K562 (cell line): ENCODE measurements around the gene ATXN3. TPM values are rescaled to one million over a fixed set of nuclear protein-coding genes. Genes with fewer than 3 reads are reported as not detected.

Experiments used
- ATAC-seq: fragments of 200-7000 bp; cut with Tn5 transposase; 3 replicates; pipeline ENCODE4 v1.9.1; 2020; ENCODE audit warnings: moderate library complexity
- BruUV-seq: library from RNA; stranded (reverse); fragments of 400-500 nt; replicated peaks from 2 replicates; lab custom pipeline; 2021; lab: Mats Ljungman, UMichigan
- CTCF ChIA-PET: fragments of 300-600 bp; formaldehyde crosslinking; extraction: SDS; loops from one replicate; lab custom pipeline; 2021; ENCODE audit warnings: low intra/inter-chr PET ratio; lab: Yijun Ruan, JAX
- POLR2A ChIA-PET: fragments of 300-600, 350-650 bp; sonication (Branson Sonifier 250); formaldehyde crosslinking; extraction: SDS; loops from one replicate; lab custom pipeline; 2021; ENCODE audit warnings: antibody characterized with exemption, inconsistent platforms; lab: Yijun Ruan, JAX
- DNase-seq, 4 experiments: peaks; one replicate each; pipeline versions ENCODE4 v3.0.0 to v3.0.0-alpha.2; 2011 to 2018; ENCODE audit warnings: low spot score in 3 of 4, mixed read lengths in 3 of 4; ENCODE audit errors: extremely low read depth in 1 of 4
- FAIRE-seq: peaks from 2 replicates; lab custom pipeline; 2011; peaks lifted over from hg19 to GRCh38; lab: Jason Lieb, UNC
- H2AFZ ChIP-seq: 2 replicates; pipeline ENCODE4 v1.6.0; 2011; ENCODE audit warnings: low read depth, low read length, control low read depth, inconsistent platforms
- H3K27ac ChIP-seq: fragments of 200-600 bp; 3 replicates; pipeline ENCODE4 v1.8.0; 2011; ENCODE audit warnings: low read depth, mild to moderate bottlenecking, control low read depth, inconsistent platforms, low read length, moderate library complexity, mixed read lengths; ENCODE audit errors: extremely low read depth
- H3K27me3 ChIP-seq, 2 experiments: fragments of 300-600 bp in 1 of 2; 2 replicates in 1 of 2; 3 replicates in 1 of 2; pipeline versions ENCODE4 v1.6.0 to v1.8.0; 2011; ENCODE audit warnings: inconsistent platforms in 2 of 2, low read length in 2 of 2, mild to moderate bottlenecking in 1 of 2, mixed read lengths in 1 of 2, moderate library complexity in 1 of 2; ENCODE audit not compliant: control insufficient read depth in 2 of 2, insufficient read depth in 2 of 2
- H3K36me3 ChIP-seq: fragments of 300-600 bp; 3 replicates; pipeline ENCODE4 v1.8.0; 2011; ENCODE audit warnings: mild to moderate bottlenecking, low read length, inconsistent platforms; ENCODE audit not compliant: control insufficient read depth, insufficient read depth
- H3K4me1 ChIP-seq, 2 experiments: fragments of 200-600 bp in 1 of 2; replicated peaks in 1 of 2; 2 replicates in 1 of 2; 3 replicates in 1 of 2; pipeline versions ENCODE4 v1.5.1 to v1.8.0; 2011; ENCODE audit warnings: inconsistent platforms in 2 of 2, low read length in 2 of 2, mild to moderate bottlenecking in 1 of 2, mixed read lengths in 1 of 2, moderate library complexity in 1 of 2; ENCODE audit not compliant: control insufficient read depth in 2 of 2, insufficient read depth in 2 of 2
- H3K4me2 ChIP-seq: 2 replicates; pipeline ENCODE4 v1.6.1; 2011; ENCODE audit warnings: low read length, control low read depth, inconsistent platforms, mixed read lengths; ENCODE audit not compliant: insufficient read depth
- H3K4me3 ChIP-seq: fragments of 200-600 bp; sonication (generic), shearing (Covaris generic); 2 replicates; pipeline ENCODE4 v1.5.1; 2016; ENCODE audit warnings: control low read depth, inconsistent platforms
- H3K79me2 ChIP-seq: fragments of 200-600 bp; 3 replicates; pipeline ENCODE4 v1.8.0; 2011; ENCODE audit warnings: low read length, inconsistent platforms; ENCODE audit not compliant: control insufficient read depth, insufficient read depth
- H3K9ac ChIP-seq, 2 experiments: 2 replicates each; pipeline versions ENCODE4 v1.6.0 to v1.6.1; 2011; ENCODE audit warnings: low read depth in 2 of 2, low read length in 2 of 2, control low read depth in 1 of 2, inconsistent platforms in 1 of 2, mild to moderate bottlenecking in 1 of 2, mixed read lengths in 1 of 2; ENCODE audit not compliant: insufficient read depth in 1 of 2
- H3K9me1 ChIP-seq: one replicate; pipeline ENCODE4 v1.6.0; 2011; ENCODE audit warnings: inconsistent platforms, mild to moderate bottlenecking, low read length, moderate library complexity; ENCODE audit not compliant: control insufficient read depth, insufficient read depth
- H3K9me3 ChIP-seq: replicated peaks from 2 replicates; pipeline ENCODE4 v1.5.1; 2011; ENCODE audit warnings: low read depth, low read length, inconsistent platforms; ENCODE audit not compliant: control insufficient read depth, insufficient read depth
- H4K20me1 ChIP-seq: replicated peaks from 2 replicates; pipeline ENCODE4 v1.6.1; 2011; ENCODE audit warnings: low read length, inconsistent platforms, mixed read lengths; ENCODE audit not compliant: control insufficient read depth, insufficient read depth
- CREM ChIP-seq: IDR thresholded peaks from 2 replicates; pipeline ENCODE4 v1.6.1; 2014; ENCODE audit warnings: antibody characterized with exemption, low read depth
- DDX20 ChIP-seq: fragments of 450-650 bp; IDR thresholded peaks from 2 replicates; pipeline ENCODE4 v1.6.1; 2016; ENCODE audit warnings: missing genetic modification characterization, low read depth, mild to moderate bottlenecking, missing compliant biosample characterization, moderate library complexity
- EGR1 ChIP-seq: fragments of 450-650 bp; conservative IDR thresholded peaks from 2 replicates; pipeline ENCODE4 v1.6.1; 2017; ENCODE audit warnings: mild to moderate bottlenecking
- ELF1 ChIP-seq: fragments of 200-800 bp; sonication (Bioruptor generic); IDR thresholded peaks from 2 replicates; pipeline ENCODE4 v1.6.1; 2016; ENCODE audit warnings: missing genetic modification characterization, missing compliant biosample characterization
- KDM2B ChIP-seq: fragments of 250-450 bp; sonication (Bioruptor Pico); IDR thresholded peaks from 2 replicates; pipeline ENCODE4 v1.8.0; 2021; ENCODE audit warnings: mild to moderate bottlenecking, moderate library complexity
- NFIX ChIP-seq: fragments of 250-450 bp; sonication (Bioruptor Pico); IDR thresholded peaks from 2 replicates; pipeline ENCODE4 v1.4.0; 2020; ENCODE audit warnings: low read depth, mild to moderate bottlenecking, moderate library complexity
- NUFIP1 ChIP-seq: fragments of 450-650 bp; IDR thresholded peaks from 2 replicates; pipeline ENCODE4 v1.6.1; 2018; ENCODE audit not compliant: partially characterized antibody
- PKNOX1 ChIP-seq: fragments of 450-650 bp; IDR thresholded peaks from 2 replicates; pipeline ENCODE4 v1.6.1; 2016
- RCOR1 ChIP-seq, 2 experiments: IDR thresholded peaks; 2 replicates each; pipeline ENCODE4 v1.6.1; 2012; ENCODE audit warnings: low read depth in 2 of 2, low read length in 2 of 2, borderline replicate concordance in 1 of 2, improper control_type of control experiment in 1 of 2
- SIN3A ChIP-seq, 2 experiments: fragments of 150-350 bp in 1 of 2; IDR thresholded peaks; 2 replicates each; pipeline ENCODE4 v1.6.1; 2011 to 2016; ENCODE audit warnings: borderline replicate concordance in 2 of 2, low read depth in 2 of 2, low read length in 2 of 2, mild to moderate bottlenecking in 2 of 2, moderate library complexity in 2 of 2; ENCODE audit not compliant: control insufficient read depth in 1 of 2
- SNRNP70 ChIP-seq: fragments of 200-400 bp; formaldehyde crosslinking; optimal IDR thresholded peaks from 2 replicates; pipeline ENCODE3; 2017; ENCODE audit warnings: low read depth, low read length
- TBP ChIP-seq: optimal IDR thresholded peaks from 2 replicates; pipeline ENCODE3; 2011; ENCODE audit warnings: low read depth, low read length, improper control_type of control experiment
- THRAP3 ChIP-seq: fragments of 450-650 bp; IDR thresholded peaks from 2 replicates; pipeline ENCODE4 v1.6.1; 2016; ENCODE audit warnings: mild to moderate bottlenecking, inconsistent platforms, borderline replicate concordance
- ZBTB7A ChIP-seq: IDR thresholded peaks from 2 replicates; pipeline ENCODE4 v1.6.1; 2011; ENCODE audit warnings: low read depth, mild to moderate bottlenecking, low read length, moderate library complexity, borderline replicate concordance; ENCODE audit not compliant: control insufficient read depth
- ZFPM2 ChIP-seq: fragments of 250-450 bp; sonication (Bioruptor Pico); IDR thresholded peaks from 2 replicates; pipeline ENCODE4 v1.5.1; 2022; ENCODE audit warnings: mild to moderate bottlenecking
- ZNF184 ChIP-seq: sonication (generic); formaldehyde crosslinking; IDR thresholded peaks from 2 replicates; pipeline ENCODE4 v1.5.0; 2020; ENCODE audit warnings: missing genetic modification reagents
- ZNF263 ChIP-seq: sonication (generic); formaldehyde crosslinking; IDR thresholded peaks from 2 replicates; pipeline ENCODE4 v1.8.0; 2022; ENCODE audit warnings: mild to moderate bottlenecking, missing genetic modification reagents, borderline replicate concordance
- ZNF561 ChIP-seq: fragments of 450-650 bp; formaldehyde crosslinking; conservative IDR thresholded peaks from 2 replicates; pipeline ENCODE4 v1.4.0; 2020; ENCODE audit warnings: mild to moderate bottlenecking, moderate library complexity
- ZNF76 ChIP-seq: fragments of 250-450 bp; sonication (Bioruptor Pico); IDR thresholded peaks from 2 replicates; pipeline ENCODE4 v1.4.0; 2020; ENCODE audit warnings: mild to moderate bottlenecking, moderate library complexity, borderline replicate concordance
- WGBS: fragments of 100-300 bp; shearing (Covaris generic); methylation state at CpG from one replicate; pipeline ENCODE4 v1.1.6; 2016; ENCODE audit warnings: low coverage, mixed read lengths; ENCODE audit not compliant: insufficient coverage; ENCODE audit errors: missing lambda C conversion rate; 5-methylcytosine and 5-hydroxymethylcytosine counted together
- in situ Hi-C: fragments of 300-500 bp; cut with MboI; formaldehyde crosslinking; loops from 4 replicates; pipeline ENCODE4 v1.15.0; 2018; ENCODE audit warnings: inconsistent platforms, mixed read lengths
- intact Hi-C: fragments of 100-400 bp; cut with micrococcal nuclease; formaldehyde crosslinking; loops from 2 replicates; pipeline ENCODE4 v1.14.2; 2022
- polyA plus RNA-seq, 8 experiments: library from polyadenylated mRNA; depleted of rRNA in 4 of 8; stranded (reverse) in 5 of 8; unstranded in 3 of 8; fragments of >200 nt; fragmentation: Nextera tagmentation in 2 of 8; fragmentation: Illumina TruSeq in 1 of 8; extraction: Ambion mirVana in 2 of 8; extraction: Trizol in 1 of 8; gene quantifications; 2 replicates each; pipeline versions ENCODE4 v1.2.1 to v1.2.3, GENCODE V29; 2011 to 2014; ENCODE audit warnings: inconsistent platforms in 1 of 8, missing spikeins in 1 of 8
- total RNA-seq, 7 experiments: library from RNA; depleted of rRNA in 6 of 7; stranded (reverse); fragments of >200 nt in 6 of 7; fragmentation: Illumina TruSeq in 2 of 7; extraction: Trizol in 2 of 7; gene quantifications; 2 replicates each; pipeline versions ENCODE4 v1.2.1 to v1.2.3, GENCODE V29; 2011 to 2021; ENCODE audit warnings: low replicate concordance in 1 of 7
- TF ChIP-seq, protein P1 (sequence below): fragments of 450-650 bp; IDR thresholded peaks from 2 replicates; pipeline ENCODE4 v1.6.1; 2017; ENCODE audit warnings: mild to moderate bottlenecking, moderate library complexity

ATXN3 gene
- total and polyA plus RNA-seq, 9 of the 15 experiments (the other 6 are each of a cell fraction or from before 2014, with no cell fraction given) = 11.3 to 25.0 (median 14.6) TPM

DNA sequence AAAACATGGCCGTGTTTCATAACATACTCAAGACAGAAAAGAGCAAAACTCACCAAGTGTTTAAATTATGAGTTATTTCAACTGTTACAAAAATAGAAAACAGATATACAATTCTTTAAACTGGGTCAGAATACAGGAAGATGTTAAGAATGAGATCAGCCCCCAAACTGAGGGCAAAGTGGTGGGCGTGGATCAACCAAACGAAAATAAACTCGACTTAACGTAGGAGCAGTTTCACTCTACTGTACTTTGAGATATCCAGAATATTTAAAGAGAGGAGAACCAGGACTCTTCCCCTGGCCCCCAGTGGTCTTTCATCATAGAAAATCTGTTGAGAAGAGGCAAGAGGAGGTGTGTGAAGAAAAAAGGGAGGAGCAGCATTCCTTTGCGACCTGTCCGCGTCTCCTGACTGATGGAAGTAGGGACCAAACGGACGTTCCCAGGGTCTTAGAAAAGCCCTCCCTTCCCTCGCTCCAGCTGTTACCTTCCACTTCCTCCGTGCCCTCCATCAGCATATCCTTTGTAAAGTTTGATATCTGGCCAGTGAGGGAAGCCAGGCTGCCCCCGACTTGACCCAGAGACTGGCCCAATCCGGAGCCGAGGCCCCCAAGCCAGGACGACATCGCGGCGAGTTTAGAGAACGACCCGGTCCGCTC is 67.2 kb downstream of the ATXN3 start:
- in situ Hi-C loops = no loop called here
- ATAC-seq = peak; percentile 61
- WGBS = under 1% methylated on average over 20 of the region's 22 CpGs
- Histone ChIP-seq H3K36me3 (0 out of 3 replicates have a peak, but pooled peaks cover 10% of the 10 kb centered on the region), H2AFZ (peak overlapping the region; percentile 82), H3K4me1 (peaks cover 0 to 5% of the 10 kb centered on the region in 2 experiments; a peak in 2 of 5 replicates), H3K4me3 (peak overlapping the region; percentile 94), H3K9me1 (no peaks in the 10 kb centered on the region), H3K9ac (peak overlapping the region; percentile 93 to 95), H3K9me3 (no peaks in the 10 kb centered on the region), H3K27me3 (no peaks in the 10 kb centered on the region), H3K27ac (peak overlapping the region; percentile 95), H4K20me1 (peaks cover 4% of the 10 kb centered on the region; the same call in 1 of the 2 replicates), H3K79me2 (peaks cover 61% of the 10 kb centered on the region), H3K4me2 (peak overlapping the region; percentile 96)
- TSS peak; percentile 78 for BruUV-seq
- POLR2A ChIA-PET = interaction anchor here (0.6 to 2.6 kb wide), 5 partner anchors 8 to 215 kb away, joined by 3 to 9 read pairs (median 4); partner anchors contain the start of gene ATXN3
- no peak for FAIRE-seq
- peak; percentile 35 to 56 (median 42) for DNase-seq
- intact Hi-C loops = loop anchor here (1.0 kb wide), 1 partner anchor 67 kb away; the partner anchor contains the start of gene ATXN3
- CTCF ChIA-PET = no interaction called here
- TF ChIP-seq ZBTB7A (0 out of 2 replicates have a peak, but pooled peaks have one; percentile 15), CREM (no peak), ZNF561 (CRISPR knock-in tag) (no peak), ZNF263 (no peak), RCOR1 (IDR thresholded peaks at IDR 0.05; ENCODE audit: borderline replicate concordance in 1 of 2, low read depth in 2 of 2, low read length in 2 of 2) (no peak), SIN3A (IDR thresholded peaks at IDR 0.05; ENCODE audit: borderline replicate concordance in 2 of 2, control insufficient read depth in 1 of 2, low read depth in 2 of 2, low read length in 2 of 2) (0 out of 4 replicates have a peak, but pooled peaks of 1 of the 2 experiments have one; percentile 15), ZFPM2 (CRISPR knock-in tag) (no peak), NUFIP1 (no peak), ZNF76 (no peak), EGR1 (peak; percentile 22; the same call in 1 of the 2 replicates), NFIX (CRISPR knock-in tag) (no peak), ELF1 (tag) (no peak), PKNOX1 (peak; percentile 80), TBP (no peak), SNRNP70 (no peak), KDM2B (CRISPR knock-in tag) (no peak), DDX20 (tag) (no peak), THRAP3 (no peak), ZNF184 (CRISPR knock-in tag) (peak; percentile 57; the same call in 1 of the 2 replicates)
- TF ChIP-seq, protein P1, sequence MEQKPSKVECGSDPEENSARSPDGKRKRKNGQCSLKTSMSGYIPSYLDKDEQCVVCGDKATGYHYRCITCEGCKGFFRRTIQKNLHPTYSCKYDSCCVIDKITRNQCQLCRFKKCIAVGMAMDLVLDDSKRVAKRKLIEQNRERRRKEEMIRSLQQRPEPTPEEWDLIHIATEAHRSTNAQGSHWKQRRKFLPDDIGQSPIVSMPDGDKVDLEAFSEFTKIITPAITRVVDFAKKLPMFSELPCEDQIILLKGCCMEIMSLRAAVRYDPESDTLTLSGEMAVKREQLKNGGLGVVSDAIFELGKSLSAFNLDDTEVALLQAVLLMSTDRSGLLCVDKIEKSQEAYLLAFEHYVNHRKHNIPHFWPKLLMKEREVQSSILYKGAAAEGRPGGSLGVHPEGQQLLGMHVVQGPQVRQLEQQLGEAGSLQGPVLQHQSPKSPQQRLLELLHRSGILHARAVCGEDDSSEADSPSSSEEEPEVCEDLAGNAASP = no peak
